Breast epithelium (tissue), 4 donors: ENCODE measurements around the gene PLXNA4. TPM values are rescaled to one million over a fixed set of nuclear protein-coding genes. Genes with fewer than 3 reads are reported as not detected.

ENCODE experiments used
- DNase-seq, 2 donors: peaks; one replicate each; pipeline ENCODE4 v3.0.0-alpha.2; 2019; ENCODE audit warnings: low spot score in 2 of 2
- H3K27ac ChIP-seq, 2 donors: fragments of 200-600 bp; sonication (generic) in 1 of 2; one replicate each; pipeline ENCODE4 v1.5.1; 2016 to 2019; ENCODE audit warnings: mild to moderate bottlenecking in 1 of 2
- H3K27me3 ChIP-seq, 2 donors: fragments of 200-600 bp; sonication (generic) in 1 of 2; one replicate each; pipeline versions ENCODE4 v1.5.1 to v1.6.0; 2017 to 2019; ENCODE audit warnings: control low read depth in 1 of 2, mild to moderate bottlenecking in 1 of 2
- H3K36me3 ChIP-seq: fragments of 200-600 bp; one replicate; pipeline ENCODE4 v1.5.1; 2019
- H3K4me1 ChIP-seq, 2 donors: fragments of 200-600 bp; sonication (generic); one replicate each; pipeline ENCODE4 v1.5.1; 2016 to 2019; ENCODE audit warnings: control low read depth in 1 of 2
- H3K4me3 ChIP-seq, 3 donors: fragments of 200-600 bp; sonication (generic); 1 replicate in 2 of 3; 2 replicates in 1 of 3; pipeline ENCODE4 v1.5.1; 2016 to 2019; ENCODE audit warnings: mild to moderate bottlenecking in 3 of 3, moderate library complexity in 2 of 3
- H3K9me3 ChIP-seq, 2 donors: fragments of 200-600 bp; sonication (generic) in 1 of 2; one replicate each; pipeline ENCODE4 v1.5.1; 2016 to 2019; ENCODE audit warnings: control low read depth in 1 of 2
- POLR2A ChIP-seq: fragments of 450-650 bp; IDR thresholded peaks from one replicate; pipeline ENCODE4 v1.6.1; 2016; ENCODE audit warnings: antibody characterized with exemption, mild to moderate bottlenecking, moderate library complexity
- POLR2AphosphoS5 ChIP-seq, 3 donors: sonication (generic); formaldehyde crosslinking; IDR thresholded peaks; one replicate each; pipeline ENCODE4 v1.6.1; 2017; ENCODE audit warnings: antibody characterized with exemption in 3 of 3
- intact Hi-C: fragments of 100-400 bp; cut with DNase I; formaldehyde crosslinking; loops from one replicate; pipeline ENCODE4 v1.15.1; 2023; ENCODE audit warnings: low total_unique reads
- total RNA-seq, 3 donors: library from RNA; depleted of rRNA; stranded (reverse); fragments of >200 nt; gene quantifications; one replicate each; pipeline ENCODE4 v1.1.0, GENCODE V29; 2016
- TF ChIP-seq, protein P1 (sequence below), 3 donors: fragments of 450-650 bp; IDR thresholded peaks; one replicate each; pipeline ENCODE4 v1.5.1; 2016 to 2017; ENCODE audit warnings: antibody characterized with exemption in 3 of 3, mild to moderate bottlenecking in 3 of 3, moderate library complexity in 3 of 3

The PLXNA4 gene
- total RNA-seq, 3 donors from 2014 or later: 7.2 to 32.5 (median 26.2) TPM

GRCh38 chr7:132503415-132503814, 72.9 kb downstream of the PLXNA4 start:
- H3K4me1 ChIP-seq: no peaks in the 10 kb centered on the region
- H3K27ac ChIP-seq: no peak overlapping the region
- no peak for TF ChIP-seq POLR2A
- TF ChIP-seq, protein P1, sequence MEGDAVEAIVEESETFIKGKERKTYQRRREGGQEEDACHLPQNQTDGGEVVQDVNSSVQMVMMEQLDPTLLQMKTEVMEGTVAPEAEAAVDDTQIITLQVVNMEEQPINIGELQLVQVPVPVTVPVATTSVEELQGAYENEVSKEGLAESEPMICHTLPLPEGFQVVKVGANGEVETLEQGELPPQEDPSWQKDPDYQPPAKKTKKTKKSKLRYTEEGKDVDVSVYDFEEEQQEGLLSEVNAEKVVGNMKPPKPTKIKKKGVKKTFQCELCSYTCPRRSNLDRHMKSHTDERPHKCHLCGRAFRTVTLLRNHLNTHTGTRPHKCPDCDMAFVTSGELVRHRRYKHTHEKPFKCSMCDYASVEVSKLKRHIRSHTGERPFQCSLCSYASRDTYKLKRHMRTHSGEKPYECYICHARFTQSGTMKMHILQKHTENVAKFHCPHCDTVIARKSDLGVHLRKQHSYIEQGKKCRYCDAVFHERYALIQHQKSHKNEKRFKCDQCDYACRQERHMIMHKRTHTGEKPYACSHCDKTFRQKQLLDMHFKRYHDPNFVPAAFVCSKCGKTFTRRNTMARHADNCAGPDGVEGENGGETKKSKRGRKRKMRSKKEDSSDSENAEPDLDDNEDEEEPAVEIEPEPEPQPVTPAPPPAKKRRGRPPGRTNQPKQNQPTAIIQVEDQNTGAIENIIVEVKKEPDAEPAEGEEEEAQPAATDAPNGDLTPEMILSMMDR (IDR thresholded peaks at IDR 0.05): no peak
- TF ChIP-seq POLR2AphosphoS5 (IDR thresholded peaks at IDR 0.05): no peak
- no peak overlapping the region for H3K4me3 ChIP-seq
- H3K9me3 ChIP-seq: no peaks in the 10 kb centered on the region
- H3K27me3 ChIP-seq: no peaks in the 10 kb centered on the region
- no peaks in the 10 kb centered on the region for H3K36me3 ChIP-seq
- intact Hi-C loops: no loop called here
- DNase-seq: no peak

- Histone ChIP-seq H3K27ac (no peak overlapping the region), H3K27me3 (no peaks in the 10 kb centered on the region), H3K4me1 (no peaks in the 10 kb centered on the region), H3K4me3 (no peak overlapping the region), H3K36me3 (no peaks in the 10 kb centered on the region), H3K9me3 (no peaks in the 10 kb centered on the region)
- intact Hi-C loops: no loop called here
- no peak for DNase-seq
- TF ChIP-seq POLR2AphosphoS5 (IDR thresholded peaks at IDR 0.05) (no peak), POLR2A (no peak)
- TF ChIP-seq, protein P1 (IDR thresholded peaks at IDR 0.05): no peak
Measured at GRCh38 chr7:132501956-132502355, 74.3 kb downstream of the PLXNA4 start.

DNA sequence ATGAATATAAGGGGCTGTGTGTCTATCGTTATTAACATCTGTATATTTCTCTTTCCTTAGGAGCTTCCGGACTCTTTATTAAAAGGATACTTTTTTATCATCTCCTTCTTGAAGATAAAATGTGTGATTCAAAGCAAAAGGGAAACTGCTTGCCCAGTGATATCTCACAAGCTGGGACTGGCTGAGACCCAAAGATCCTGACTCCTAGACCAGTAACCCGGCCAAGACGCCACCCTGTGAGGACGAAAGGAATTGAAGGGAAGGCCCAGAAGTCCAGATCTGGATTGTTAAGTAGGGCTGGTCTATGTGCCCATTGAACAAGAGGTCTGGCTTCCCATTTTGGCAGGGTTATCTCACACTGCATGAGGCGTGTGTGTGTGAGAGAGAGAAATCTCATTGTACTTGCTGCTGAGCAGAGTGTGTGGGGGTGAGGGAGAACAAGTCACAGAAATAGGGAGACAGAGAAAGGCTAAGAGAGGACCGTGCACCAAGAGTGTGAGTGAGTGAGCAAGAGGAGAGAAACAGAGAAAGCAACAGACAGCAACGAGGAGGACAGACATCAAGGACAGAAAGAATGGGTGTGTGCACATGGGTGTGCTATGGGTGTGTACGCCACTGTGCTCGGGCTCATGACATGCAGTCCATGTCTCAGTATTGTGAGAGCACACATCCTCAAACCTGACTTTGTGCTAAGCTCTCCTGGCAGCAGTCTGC, 75.4 kb downstream of the PLXNA4 start:
- H3K4me3 ChIP-seq: no peak overlapping the region
- TF ChIP-seq POLR2A: no peak
- TF ChIP-seq, protein P1 (IDR thresholded peaks at IDR 0.05): peak in 1 of 3 donors; percentile 46
- no peak for DNase-seq
- no peaks in the 10 kb centered on the region for H3K4me1 ChIP-seq
- intact Hi-C loops: no loop called here
- no peaks in the 10 kb centered on the region for H3K9me3 ChIP-seq
- no peaks in the 10 kb centered on the region for H3K36me3 ChIP-seq
- H3K27ac ChIP-seq: no peak overlapping the region
- no peaks in the 10 kb centered on the region for H3K27me3 ChIP-seq

GRCh38 chr7:132499487-132499886, 76.8 kb downstream of the PLXNA4 start:
- intact Hi-C loops: no loop called here
- no peak overlapping the region for H3K4me3 ChIP-seq
- H3K9me3 ChIP-seq: no peaks in the 10 kb centered on the region
- no peaks in the 10 kb centered on the region for H3K4me1 ChIP-seq
- H3K36me3 ChIP-seq: no peaks in the 10 kb centered on the region
- H3K27me3 ChIP-seq: no peaks in the 10 kb centered on the region
- H3K27ac ChIP-seq: no peak overlapping the region
- no peak for DNase-seq
- TF ChIP-seq POLR2A: no peak
- TF ChIP-seq, protein P1 (IDR thresholded peaks at IDR 0.05): no peak

GRCh38 chr7:132499065-132499464, 77.2 kb downstream of the PLXNA4 start:
- Histone ChIP-seq H3K4me3 (no peak overlapping the region), H3K27ac (no peak overlapping the region), H3K4me1 (no peaks in the 10 kb centered on the region), H3K27me3 (no peaks in the 10 kb centered on the region), H3K36me3 (no peaks in the 10 kb centered on the region), H3K9me3 (no peaks in the 10 kb centered on the region)
- intact Hi-C loops: no loop called here
- TF ChIP-seq, protein P1 (IDR thresholded peaks at IDR 0.05): no peak
- no peak for TF ChIP-seq POLR2A
- no peak for TF ChIP-seq POLR2AphosphoS5 (IDR thresholded peaks at IDR 0.05)
- no peak for DNase-seq
